KOPT-K1 (cell line): ENCODE data around the gene EEIG1.
"Not testable (repeated sequence)": the region's sequence is repeated elsewhere in the genome, so short reads cannot be mapped to it uniquely, and the experiment has no call there.

Experiments used
- H3K27ac ChIP-seq: fragments of 200-600 bp; sonication (generic); 2 replicates; pipeline ENCODE4 v1.5.1; 2016; ENCODE audit warnings: antibody characterized with exemption, mild to moderate bottlenecking, low read depth, low read length; ENCODE audit not compliant: poor library complexity, severe bottlenecking
- H3K36me3 ChIP-seq: fragments of 200-600 bp; sonication (generic); 2 replicates; pipeline ENCODE4 v1.5.1; 2017; ENCODE audit warnings: antibody characterized with exemption, mild to moderate bottlenecking, low read length, moderate library complexity; ENCODE audit not compliant: insufficient read depth
- H3K9me3 ChIP-seq: fragments of 200-600 bp; sonication (generic); 2 replicates; pipeline ENCODE4 v1.5.1; 2017; ENCODE audit warnings: antibody characterized with exemption, low read length, mild to moderate bottlenecking; ENCODE audit not compliant: insufficient read depth, poor library complexity, severe bottlenecking

The EEIG1 gene

GRCh38 chr9:127980706-127981558 lies at the start of gene EEIG1:
Gene EEIG1, minus strand, starts transcription at chr9:127980989. Its CDS starts 852 bp downstream, at chr9:127980137.
- Histone ChIP-seq H3K36me3 (peaks cover 6% of the 10 kb centered on the region; the same call in 1 of the 2 replicates), H3K9me3 (no peaks in the 10 kb centered on the region), H3K27ac (peak within 1 kb of the TSS; percentile 83)

- H3K27ac ChIP-seq = peak overlapping the region; percentile 77
- no peaks in the 10 kb centered on the region for H3K36me3 ChIP-seq
- no peaks in the 10 kb centered on the region for H3K9me3 ChIP-seq
Observed at GRCh38 chr9:128027705-128028104, 46.9 kb upstream of the EEIG1 start.

GRCh38 chr9:128026773-128027541 lies 46.2 kb upstream of the EEIG1 start:
- H3K27ac ChIP-seq = peak overlapping the region; percentile 77
- no peaks in the 10 kb centered on the region for H3K9me3 ChIP-seq
- H3K36me3 ChIP-seq = no peaks in the 10 kb centered on the region

GRCh38 chr9:128026255-128026772 lies 45.5 kb upstream of the EEIG1 start:
- Histone ChIP-seq H3K9me3 (no peaks in the 10 kb centered on the region), H3K27ac (peak overlapping the region; percentile 77), H3K36me3 (no peaks in the 10 kb centered on the region)

- Histone ChIP-seq H3K9me3 (no peaks in the 10 kb centered on the region), H3K27ac (peak overlapping the region; percentile 77), H3K36me3 (no peaks in the 10 kb centered on the region)
Observed at GRCh38 chr9:128025736-128026135, 44.9 kb upstream of the EEIG1 start.

- peak overlapping the region; percentile 77 for H3K27ac ChIP-seq
- H3K9me3 ChIP-seq = no peaks in the 10 kb centered on the region
- no peaks in the 10 kb centered on the region for H3K36me3 ChIP-seq
Observed at GRCh38 chr9:128024761-128025308, 44.0 kb upstream of the EEIG1 start.

GRCh38 chr9:128023671-128024070 lies 42.9 kb upstream of the EEIG1 start:
- H3K9me3 ChIP-seq, H3K27ac ChIP-seq, H3K36me3 ChIP-seq: not testable (repeated sequence)

- Histone ChIP-seq H3K27ac (no peak overlapping the region), H3K36me3 (no peaks in the 10 kb centered on the region)
Observed at GRCh38 chr9:128022886-128023285, 42.1 kb upstream of the EEIG1 start.

GRCh38 chr9:128021098-128021497 lies 40.3 kb upstream of the EEIG1 start:
- H3K27ac ChIP-seq = no peak overlapping the region
- no peaks in the 10 kb centered on the region for H3K36me3 ChIP-seq
- no peaks in the 10 kb centered on the region for H3K9me3 ChIP-seq

More at GRCh38 chr9:128022886-128023285, 42.1 kb upstream of the EEIG1 start:
- no peaks in the 10 kb centered on the region for H3K9me3 ChIP-seq

GRCh38 chr9:128020692-128021091 lies 39.9 kb upstream of the EEIG1 start:
- no peaks in the 10 kb centered on the region for H3K9me3 ChIP-seq

GRCh38 chr9:128015696-128016095 lies 34.9 kb upstream of the EEIG1 start:
- no peaks in the 10 kb centered on the region for H3K9me3 ChIP-seq
- H3K36me3 ChIP-seq = no peaks in the 10 kb centered on the region
- H3K27ac ChIP-seq = no peak overlapping the region

More at GRCh38 chr9:128020692-128021091, 39.9 kb upstream of the EEIG1 start:
- Histone ChIP-seq H3K27ac (no peak overlapping the region), H3K36me3 (no peaks in the 10 kb centered on the region)

GRCh38 chr9:128011071-128011817 lies 30.5 kb upstream of the EEIG1 start:
- Histone ChIP-seq H3K36me3 (no peaks in the 10 kb centered on the region), H3K9me3 (no peaks in the 10 kb centered on the region), H3K27ac (no peak overlapping the region)

- H3K36me3 ChIP-seq = no peaks in the 10 kb centered on the region
- H3K9me3 ChIP-seq = no peaks in the 10 kb centered on the region
- no peak overlapping the region for H3K27ac ChIP-seq
Observed at GRCh38 chr9:128009639-128010038, 28.9 kb upstream of the EEIG1 start.

GRCh38 chr9:128008171-128008570 lies 27.4 kb upstream of the EEIG1 start:
- H3K27ac ChIP-seq = peak overlapping the region; percentile 80

More at GRCh38 chr9:128008171-128008570, 27.4 kb upstream of the EEIG1 start:
- no peaks in the 10 kb centered on the region for H3K9me3 ChIP-seq
- H3K36me3 ChIP-seq = no peaks in the 10 kb centered on the region
